Transverse colon (tissue), 4 donors: ENCODE measurements around the gene FANCE. TPM values are rescaled to one million over a fixed set of nuclear protein-coding genes. Genes with fewer than 3 reads are reported as not detected.

Experiments
- DNase-seq: peaks from one replicate; pipeline ENCODE4 v3.0.0-alpha.2; 2019
- H3K27ac ChIP-seq, 4 donors: fragments of 200-600 bp; sonication (generic); 2 replicates each; pipeline ENCODE4 v1.5.1; 2016 to 2018; ENCODE audit warnings: inconsistent platforms in 4 of 4
- H3K27me3 ChIP-seq: fragments of 200-600 bp; sonication (generic); 2 replicates; pipeline ENCODE4 v1.5.1; 2017; ENCODE audit warnings: inconsistent platforms
- H3K36me3 ChIP-seq, 4 donors: fragments of 200-600 bp; sonication (generic); 2 replicates each; pipeline ENCODE4 v1.5.1; 2017 to 2019; ENCODE audit warnings: inconsistent platforms in 4 of 4
- H3K4me1 ChIP-seq, 4 donors: fragments of 200-600 bp; sonication (generic); 2 replicates each; pipeline ENCODE4 v1.5.1; 2017 to 2020; ENCODE audit warnings: inconsistent platforms in 4 of 4
- H3K4me3 ChIP-seq, 4 donors: fragments of 200-600 bp; sonication (generic); 1 replicate in 1 of 4; 2 replicates in 3 of 4; pipeline versions ENCODE4 v1.5.1 to v1.6.1; 2017 to 2019; ENCODE audit warnings: inconsistent platforms in 4 of 4
- H3K9me3 ChIP-seq, 2 donors: fragments of 200-600 bp; sonication (generic); 2 replicates each; pipeline ENCODE4 v1.5.1; 2017 to 2019; ENCODE audit warnings: inconsistent platforms in 2 of 2
- CTCF ChIP-seq, 5 experiments: fragments of 200-600 bp in 3 of 5; fragments of 450-650 bp in 2 of 5; sonication (generic) in 3 of 5; IDR thresholded peaks; 1 replicate in 2 of 5; 2 replicates in 3 of 5; pipeline ENCODE4 v1.5.1; 2016 to 2017; ENCODE audit warnings: antibody characterized with exemption in 5 of 5, inconsistent platforms in 3 of 5, mild to moderate bottlenecking in 2 of 5, moderate library complexity in 1 of 5
- EP300 ChIP-seq: sonication (generic); formaldehyde crosslinking; IDR thresholded peaks from one replicate; pipeline ENCODE4 v1.6.1; 2017; ENCODE audit warnings: antibody characterized with exemption, low read depth
- POLR2A ChIP-seq: fragments of 450-650 bp; IDR thresholded peaks from one replicate; pipeline ENCODE4 v1.6.1; 2016; ENCODE audit warnings: antibody characterized with exemption, mild to moderate bottlenecking, moderate library complexity
- POLR2AphosphoS5 ChIP-seq, 3 donors: sonication (generic); formaldehyde crosslinking; IDR thresholded peaks; one replicate each; pipeline ENCODE4 v1.6.1; 2016; ENCODE audit warnings: antibody characterized with exemption in 3 of 3
- WGBS, 2 donors: methylation state at CpG; one replicate each; pipeline ENCODE4 v1.1.5; 2018; ENCODE audit warnings: low coverage in 1 of 2; 5-methylcytosine and 5-hydroxymethylcytosine counted together
- in situ Hi-C, 4 donors: fragments of 200-750 bp; cut with MboI; loops; one replicate each; pipeline versions ENCODE4 v1.15.0 to v1.15.1; 2017; ENCODE audit warnings: low sequenced_read_pairs in 3 of 4, low pct_ligation_motif_present in 1 of 4, low pct_unique_long_range_greater_than_20kb in 1 of 4
- intact Hi-C: fragments of 100-400 bp; cut with DNase I; formaldehyde crosslinking; loops from one replicate; pipeline ENCODE4 v1.15.1; 2023; ENCODE audit warnings: low total_unique reads
- total RNA-seq, 4 donors: library from RNA; depleted of rRNA; stranded (reverse); fragments of >200 nt; gene quantifications; one replicate each; pipeline ENCODE4 v1.1.0, GENCODE V29; 2016

Gene FANCE
- total RNA-seq, 4 donors from 2014 or later: 0.75 to 30.8 (median 3.8) TPM

DNA sequence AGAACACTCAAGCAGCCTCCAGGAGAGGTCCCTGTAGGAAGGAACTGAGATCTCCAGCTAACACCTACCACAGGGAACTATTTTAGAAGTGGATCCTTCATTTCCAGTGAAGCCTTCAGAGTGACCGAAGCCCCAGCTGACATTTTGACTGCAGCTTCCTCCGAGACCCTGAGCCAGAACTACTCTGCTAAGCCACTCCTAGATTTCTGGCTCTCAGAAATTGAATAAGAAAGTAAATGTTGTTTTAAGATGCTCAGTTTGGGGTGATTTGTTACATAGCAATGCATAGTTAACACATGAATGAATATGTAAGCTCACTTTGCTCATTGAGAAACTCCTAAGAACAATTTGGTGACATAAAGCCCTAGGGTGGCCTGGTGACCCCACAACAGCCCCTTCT lies 55.1 kb downstream of the FANCE start:
- Histone ChIP-seq H3K9me3 (no peaks in the 10 kb centered on the region), H3K36me3 (no peaks in the 10 kb centered on the region), H3K27me3 (peaks cover 61% of the 10 kb centered on the region), H3K4me3 (no peak overlapping the region), H3K27ac (no peak overlapping the region), H3K4me1 (peaks cover 0 to 7% (median 3%) of the 10 kb centered on the region in 4 donors)
- in situ Hi-C loops (no loop called here), intact Hi-C loops (no loop called here)
- no peak for DNase-seq
- TF ChIP-seq CTCF (IDR thresholded peaks at IDR 0.05) (no peak), POLR2A (no peak), EP300 (no peak), POLR2AphosphoS5 (IDR thresholded peaks at IDR 0.05) (no peak)
- WGBS, 2 donors: 91% methylated on average over 2 of the region's 2 CpGs; no CpG with 5 or more reads in 1 of the 2 donors

DNA sequence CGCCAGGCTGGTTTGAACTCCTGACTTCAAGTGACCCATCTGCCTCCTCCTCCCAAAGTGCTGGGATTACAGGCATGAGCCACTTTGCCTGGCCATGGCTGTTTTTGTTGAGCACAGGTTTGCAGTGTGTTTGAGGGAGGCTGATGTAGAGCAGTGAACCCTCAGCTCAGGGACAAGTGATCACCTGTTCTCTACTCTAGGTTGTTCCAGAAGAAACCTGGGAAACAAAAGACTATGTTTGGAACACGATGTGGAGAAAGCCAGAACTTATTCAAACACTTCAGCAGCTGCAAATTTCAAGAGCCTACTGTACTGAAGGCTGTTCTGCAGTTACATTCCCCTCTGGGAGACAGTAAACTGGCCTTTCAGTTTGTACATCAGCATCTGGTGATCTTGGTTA lies 55.9 kb downstream of the FANCE start:
- Histone ChIP-seq H3K27me3 (peaks cover 69% of the 10 kb centered on the region), H3K9me3 (no peaks in the 10 kb centered on the region), H3K27ac (no peak overlapping the region), H3K36me3 (no peaks in the 10 kb centered on the region), H3K4me3 (no peak overlapping the region), H3K4me1 (peaks cover 0 to 7% (median 3%) of the 10 kb centered on the region in 4 donors)
- no peak for TF ChIP-seq POLR2AphosphoS5 (IDR thresholded peaks at IDR 0.05)
- TF ChIP-seq POLR2A: no peak
- no peak for TF ChIP-seq EP300
- intact Hi-C loops (no loop called here), in situ Hi-C loops (no loop called here)
- WGBS, 2 donors: 60 to 64% methylated on average over 1 to 2 of the region's 2 CpGs
- no peak for DNase-seq

DNA sequence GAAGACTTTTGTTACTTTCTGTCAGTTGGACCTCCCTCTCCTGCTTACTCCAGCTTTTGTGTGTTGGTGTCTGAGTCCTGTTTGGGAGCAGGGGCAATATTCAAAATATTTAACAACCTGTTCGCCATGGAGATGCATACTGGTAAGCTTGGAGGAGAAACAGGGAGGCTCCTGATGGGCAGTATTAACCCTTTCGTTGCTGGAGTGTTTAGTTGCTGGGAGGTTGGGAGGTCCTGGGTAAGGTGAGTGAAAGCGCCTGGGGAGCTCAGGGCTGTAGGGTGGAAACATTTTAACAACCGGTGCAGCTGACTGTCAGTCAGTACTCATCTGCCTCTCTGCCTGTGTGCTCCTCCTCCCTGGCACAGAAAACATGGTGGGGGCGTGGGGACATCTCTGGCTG lies 56.4 kb downstream of the FANCE start:
- in situ Hi-C loops: no loop called here
- no peak overlapping the region for H3K27ac ChIP-seq
- 58 to 67% methylated on average over 4 to 5 of the region's 5 CpGs for WGBS, 2 donors
- peaks cover 0 to 7% (median 3%) of the 10 kb centered on the region in 4 donors for H3K4me1 ChIP-seq
- DNase-seq: no peak
- TF ChIP-seq POLR2AphosphoS5 (IDR thresholded peaks at IDR 0.05): no peak
- TF ChIP-seq CTCF (IDR thresholded peaks at IDR 0.05): no peak
- no peak for TF ChIP-seq POLR2A
- no peak for TF ChIP-seq EP300
- H3K27me3 ChIP-seq: peaks cover 67% of the 10 kb centered on the region
- H3K36me3 ChIP-seq: no peaks in the 10 kb centered on the region
- no peaks in the 10 kb centered on the region for H3K9me3 ChIP-seq
- intact Hi-C loops: no loop called here
- H3K4me3 ChIP-seq: no peak overlapping the region

GRCh38 chr6:35510916-35511561 lies 58.9 kb downstream of the FANCE start:
- 74 to 83% methylated on average over 3 to 7 of the region's 7 CpGs for WGBS, 2 donors
- intact Hi-C loops (loop anchor here (5.0 kb wide), 1 partner anchor 51 kb away; no protein-coding TSS in a partner anchor), in situ Hi-C loops (no loop called here)
- no peaks in the 10 kb centered on the region for H3K9me3 ChIP-seq
- H3K27ac ChIP-seq: no peak overlapping the region
- peaks cover 59% of the 10 kb centered on the region for H3K27me3 ChIP-seq
- TF ChIP-seq CTCF (IDR thresholded peaks at IDR 0.05) (no peak), EP300 (no peak)
- DNase-seq: no peak
- no peak overlapping the region for H3K4me3 ChIP-seq
- no peaks in the 10 kb centered on the region for H3K36me3 ChIP-seq
- H3K4me1 ChIP-seq: peaks cover 0 to 7% (median 3%) of the 10 kb centered on the region in 4 donors
